ENCODE measurements around the gene MVB12A. TPM values are rescaled to one million over a fixed set of nuclear protein-coding genes. Genes with fewer than 3 reads are reported as not detected.

MVB12A gene
- total and polyA plus RNA-seq, 2 of the 8 experiments (the other 6 are each of a cell fraction or from before 2014, with no cell fraction given), result 37.9 to 76.6 TPM

DNA sequence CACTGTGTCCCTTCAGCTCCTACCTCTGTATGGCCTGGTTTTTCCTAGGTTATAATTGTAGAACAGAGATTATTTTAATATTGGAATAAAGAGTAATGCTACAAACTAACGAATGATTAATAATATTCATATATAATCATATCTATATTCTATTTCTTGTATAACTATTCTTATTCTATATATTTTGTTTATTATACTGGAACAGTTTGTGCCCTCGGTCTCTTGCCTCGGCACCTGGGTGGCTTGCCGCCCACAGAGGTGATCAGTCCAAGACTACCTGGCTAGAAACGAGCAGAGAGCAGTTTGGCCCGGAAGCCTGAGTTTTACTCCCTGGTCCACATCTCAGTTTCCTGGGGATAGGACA is 46.6 kb downstream of the MVB12A start:
- Histone ChIP-seq H2BK5ac (ENCODE audit: low read depth, low read length) (no peak overlapping the region), H3K9me3 (ENCODE audit: insufficient read depth in 2 of 2, low read depth in 1 of 2, low read length in 1 of 2) (no peaks in the 10 kb centered on the region), H4K20me1 (replicated peaks in 1 of 2; ENCODE audit: control insufficient read depth in 1 of 2, insufficient read depth in 2 of 2, low read length in 2 of 2) (no peaks in the 10 kb centered on the region), H3K4me2 (ENCODE audit: insufficient read depth in 1 of 2, low read depth in 2 of 2, low read length in 2 of 2) (no peak overlapping the region), H4K5ac (ENCODE audit: insufficient read length, low read depth, low read length) (no peak overlapping the region), H3K4ac (replicated peaks; ENCODE audit: insufficient read length, low read depth, low read length) (no peak overlapping the region), H3K9ac (replicated peaks in 1 of 4; ENCODE audit: extremely low read depth in 1 of 4, low read depth in 3 of 4, low read length in 3 of 4) (no peak overlapping the region), H3K56ac (replicated peaks; ENCODE audit: insufficient read length, low read depth, low read length) (no peak overlapping the region), H2AFZ (ENCODE audit: low read length) (no peak overlapping the region), H2BK12ac (ENCODE audit: low read depth, low read length) (no peak overlapping the region), H3K79me2 (ENCODE audit: control insufficient read depth in 1 of 2, insufficient read depth in 2 of 2, low read length in 2 of 2) (no peaks in the 10 kb centered on the region), H3K23ac (ENCODE audit: insufficient read length) (no peak overlapping the region), H2BK120ac (replicated peaks; ENCODE audit: low read depth, low read length) (no peak overlapping the region), H3K14ac (ENCODE audit: insufficient read length) (no peak overlapping the region), H4K8ac (ENCODE audit: extremely low read depth, insufficient read depth, low read length) (no peak overlapping the region), H3K4me1 (replicated peaks in 1 of 4; ENCODE audit: control insufficient read depth in 3 of 4, insufficient read depth in 4 of 4, low read length in 3 of 4) (peaks cover 0 to 19% (median 7%) of the 10 kb centered on the region in 4 experiments; a peak in 5 of 7 replicates), H2BK20ac (ENCODE audit: low read length) (no peak overlapping the region), H3K27ac (ENCODE audit: low read depth, low read length) (no peak overlapping the region), H3K27me3 (replicated peaks in 1 of 4; ENCODE audit: control insufficient read depth in 3 of 4, extremely low read depth in 1 of 4, insufficient read depth in 3 of 4, low read length in 3 of 4) (peaks cover 0 to 5% (median 3%) of the 10 kb centered on the region in 4 experiments; a peak in 3 of 7 replicates), H3K18ac (ENCODE audit: extremely low read depth, low read length) (no peak overlapping the region), H2AK5ac (ENCODE audit: low read depth, low read length) (no peak overlapping the region), H2BK15ac (ENCODE audit: low read length) (no peak overlapping the region), H3K79me1 (ENCODE audit: low read depth, low read length) (no peaks in the 10 kb centered on the region), H3K23me2 (ENCODE audit: low read depth, low read length) (peaks cover 16% of the 10 kb centered on the region; the same call in 1 of the 2 replicates), H3K36me3 (ENCODE audit: control insufficient read depth in 2 of 4, insufficient read depth in 4 of 4, low read length in 3 of 4) (no peaks in the 10 kb centered on the region), H3K4me3 (ENCODE audit: extremely low read depth in 1 of 4, insufficient read depth in 2 of 4, low read depth in 3 of 4, low read length in 4 of 4) (no peak overlapping the region), H4K91ac (replicated peaks; ENCODE audit: insufficient read length, low read length) (no peak overlapping the region)
- TF ChIP-seq EGR1 (IDR thresholded peaks at IDR 0.05; ENCODE audit: borderline replicate concordance, low read depth, low read length), result no peak
- no peak for TF ChIP-seq SP4 (IDR thresholded peaks at IDR 0.05; ENCODE audit: low read length)
- TF ChIP-seq EZH2 (IDR thresholded peaks at IDR 0.05; ENCODE audit: low read depth, low read length, severe bottlenecking), result no peak
- no peak for TF ChIP-seq NANOG (IDR thresholded peaks at IDR 0.05; ENCODE audit: insufficient read depth, low read depth, low read length, poor library complexity, severe bottlenecking)
- TF ChIP-seq RAD21 (IDR thresholded peaks at IDR 0.05 in 1 of 2, conservative IDR thresholded peaks at IDR 0.05 in 1 of 2; ENCODE audit: low read depth in 2 of 2, low read length in 2 of 2), result no peak
- TF ChIP-seq SP1 (IDR thresholded peaks at IDR 0.05; ENCODE audit: low read depth, low read length), result no peak
- TF ChIP-seq SUZ12 (IDR thresholded peaks at IDR 0.05; ENCODE audit: low read length), result no peak
- TF ChIP-seq TAF7 (optimal IDR thresholded peaks at IDR 0.05; ENCODE audit: borderline replicate concordance, low read depth, low read length), result no peak
- TF ChIP-seq TBP (IDR thresholded peaks at IDR 0.05; ENCODE audit: low read depth, low read length), result no peak
- TF ChIP-seq KDM1A (IDR thresholded peaks at IDR 0.05; ENCODE audit: borderline replicate concordance, low read length), result no peak
- DNase-seq (ENCODE audit: low read depth in 1 of 2, low spot score in 2 of 2) (no peak), FAIRE-seq (no peak)
- POLR2A ChIA-PET (ENCODE audit: partially characterized antibody), result interaction anchor here (2.2 kb wide), 1 partner anchor 12 kb away, joined by 13 read pairs; no protein-coding TSS in a partner anchor
- 55% methylated on average over 6 of the region's 6 CpGs; no CpG with 5 or more reads in 1 of the 2 experiments for WGBS, 2 experiments (ENCODE audit: extremely low coverage in 1 of 2, insufficient coverage in 1 of 2, insufficient read length in 1 of 2, insufficient replicate concordance in 2 of 2, low coverage in 1 of 2, low lambda C conversion rate in 2 of 2, missing lambda C conversion rate in 1 of 2)
- CTCF ChIA-PET (ENCODE audit: partially characterized antibody), result interaction anchor here (0.6 to 4.8 kb wide), 29 partner anchors 8 to 308 kb away, joined by 3 to 39 read pairs (median 4); partner anchors contain the start of genes BST2, CCDC194 and TMEM221
